GM12874 (cell line): ENCODE results near the gene TMEM190.

Source experiments
- TF ChIP-seq, protein P1 (sequence below): IDR thresholded peaks from 2 replicates; pipeline ENCODE4 v1.5.1; 2011; ENCODE audit warnings: low read depth, mild to moderate bottlenecking, control low read depth, low read length, moderate library complexity; ENCODE audit not compliant: insufficient read depth

TMEM190 gene

DNA sequence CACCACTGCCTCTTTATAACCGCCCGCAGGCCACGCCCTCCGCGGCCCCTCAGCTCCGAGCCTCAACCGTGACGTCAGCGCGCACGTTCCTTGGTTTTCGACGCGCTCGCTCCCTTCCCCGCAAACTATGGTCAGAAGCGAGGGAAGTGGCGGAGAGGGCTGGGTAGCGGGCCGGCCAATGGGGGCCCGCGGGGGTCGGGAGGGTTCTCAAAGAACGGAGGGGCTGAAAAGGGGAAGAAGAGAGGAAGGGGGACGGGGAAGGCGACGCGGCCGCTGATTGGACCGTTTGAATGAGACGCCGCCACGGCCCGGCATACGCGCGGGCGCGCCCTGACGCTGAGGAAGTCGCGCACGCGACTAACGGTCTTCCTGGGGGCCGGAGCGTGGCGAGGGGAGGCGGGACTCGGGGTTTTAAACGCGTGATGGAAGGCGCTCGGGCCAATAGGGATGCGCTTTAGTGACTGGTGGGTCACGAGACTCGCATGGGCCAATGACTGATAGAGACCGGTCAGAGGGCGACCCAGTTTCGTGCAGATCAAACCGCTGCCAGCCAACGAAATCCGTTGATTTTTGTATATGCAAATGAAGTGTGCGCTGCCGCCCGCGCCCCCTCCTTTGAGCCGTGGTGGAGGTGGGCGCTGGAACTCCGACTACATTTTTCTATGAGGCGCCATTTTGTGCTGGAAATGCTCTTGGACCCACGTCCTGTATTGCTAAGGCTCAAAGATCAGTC, 31.3 kb downstream of the TMEM190 start:
- TF ChIP-seq, protein P1, sequence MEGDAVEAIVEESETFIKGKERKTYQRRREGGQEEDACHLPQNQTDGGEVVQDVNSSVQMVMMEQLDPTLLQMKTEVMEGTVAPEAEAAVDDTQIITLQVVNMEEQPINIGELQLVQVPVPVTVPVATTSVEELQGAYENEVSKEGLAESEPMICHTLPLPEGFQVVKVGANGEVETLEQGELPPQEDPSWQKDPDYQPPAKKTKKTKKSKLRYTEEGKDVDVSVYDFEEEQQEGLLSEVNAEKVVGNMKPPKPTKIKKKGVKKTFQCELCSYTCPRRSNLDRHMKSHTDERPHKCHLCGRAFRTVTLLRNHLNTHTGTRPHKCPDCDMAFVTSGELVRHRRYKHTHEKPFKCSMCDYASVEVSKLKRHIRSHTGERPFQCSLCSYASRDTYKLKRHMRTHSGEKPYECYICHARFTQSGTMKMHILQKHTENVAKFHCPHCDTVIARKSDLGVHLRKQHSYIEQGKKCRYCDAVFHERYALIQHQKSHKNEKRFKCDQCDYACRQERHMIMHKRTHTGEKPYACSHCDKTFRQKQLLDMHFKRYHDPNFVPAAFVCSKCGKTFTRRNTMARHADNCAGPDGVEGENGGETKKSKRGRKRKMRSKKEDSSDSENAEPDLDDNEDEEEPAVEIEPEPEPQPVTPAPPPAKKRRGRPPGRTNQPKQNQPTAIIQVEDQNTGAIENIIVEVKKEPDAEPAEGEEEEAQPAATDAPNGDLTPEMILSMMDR, result no peak

DNA sequence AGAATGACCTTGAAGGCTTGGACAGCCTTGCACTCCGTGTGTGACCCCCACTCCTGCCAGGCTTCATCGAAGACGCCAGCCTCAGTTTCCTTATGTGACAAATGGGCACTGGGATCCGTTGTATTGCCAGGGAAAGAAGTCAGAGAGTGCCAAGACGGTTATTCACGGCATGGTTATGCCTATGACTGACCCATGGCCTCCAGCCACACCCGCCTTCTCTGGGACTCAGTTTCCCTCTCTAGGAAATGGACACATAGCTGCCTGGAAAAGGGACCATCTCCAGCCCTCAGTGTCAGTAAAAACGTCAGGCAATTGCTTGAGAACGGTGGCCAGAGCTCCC, 31.9 kb downstream of the TMEM190 start:
- TF ChIP-seq, protein P1, result no peak

DNA sequence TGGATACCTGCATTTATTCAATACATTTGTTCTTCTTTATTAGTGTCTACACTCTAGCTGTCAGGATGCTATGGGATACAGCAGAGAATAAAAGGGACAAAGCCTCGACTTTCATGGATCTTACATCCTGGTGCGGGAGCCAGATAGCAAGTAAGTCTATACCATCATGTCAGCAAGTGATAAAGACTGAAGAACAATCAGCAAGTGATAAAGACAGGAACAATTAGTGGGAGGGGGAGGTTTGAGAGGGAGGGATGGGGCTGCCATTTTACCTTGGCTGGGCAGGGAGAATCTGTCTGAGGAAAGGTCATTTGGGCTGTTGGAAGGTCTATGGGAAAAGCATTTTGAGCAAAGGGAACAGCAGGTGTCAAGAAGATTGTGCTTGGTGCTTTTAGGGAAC, 33.5 kb downstream of the TMEM190 start:
- TF ChIP-seq, protein P1, result no peak

DNA sequence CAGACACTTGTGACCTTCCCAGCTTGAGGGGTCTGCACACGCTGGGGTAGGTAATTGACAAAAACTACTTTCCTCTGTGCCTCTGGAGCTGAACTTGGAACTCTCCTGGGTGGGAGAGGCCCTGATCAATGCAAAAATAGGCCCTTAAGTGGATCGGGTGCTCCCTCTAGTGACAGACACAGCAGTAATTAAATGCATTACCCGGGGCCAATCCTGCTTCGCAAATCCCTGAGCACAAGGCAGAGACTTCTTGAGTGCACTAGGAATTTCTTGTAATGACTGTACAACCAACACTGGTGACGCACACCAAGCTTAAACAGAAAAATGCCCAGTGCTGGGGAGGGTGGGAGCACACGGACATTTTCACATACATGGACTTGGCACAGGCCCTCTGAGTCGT, 41.6 kb downstream of the TMEM190 start:
- TF ChIP-seq, protein P1, result peak; percentile 68

DNA sequence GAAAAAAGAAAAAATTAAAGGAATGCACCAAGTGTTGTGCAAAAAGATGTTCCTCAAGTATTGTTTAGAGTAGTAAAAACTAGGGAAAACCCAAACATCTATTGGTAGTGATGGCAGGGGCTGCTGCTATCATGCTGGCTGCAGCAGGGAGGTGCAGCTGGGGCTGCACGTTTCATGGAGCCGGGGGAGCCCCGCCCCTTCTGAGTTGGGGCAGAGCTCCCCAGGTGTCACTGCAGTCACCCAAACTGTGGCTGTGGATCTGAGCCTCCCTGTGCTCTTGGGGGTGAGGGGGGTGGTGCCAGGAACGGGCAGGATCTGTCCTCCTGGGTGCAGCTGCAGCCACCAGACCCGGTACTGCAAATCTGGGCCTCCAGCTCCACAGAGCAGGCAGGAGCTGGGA, 42.5 kb downstream of the TMEM190 start:
- TF ChIP-seq, protein P1, result no peak

DNA sequence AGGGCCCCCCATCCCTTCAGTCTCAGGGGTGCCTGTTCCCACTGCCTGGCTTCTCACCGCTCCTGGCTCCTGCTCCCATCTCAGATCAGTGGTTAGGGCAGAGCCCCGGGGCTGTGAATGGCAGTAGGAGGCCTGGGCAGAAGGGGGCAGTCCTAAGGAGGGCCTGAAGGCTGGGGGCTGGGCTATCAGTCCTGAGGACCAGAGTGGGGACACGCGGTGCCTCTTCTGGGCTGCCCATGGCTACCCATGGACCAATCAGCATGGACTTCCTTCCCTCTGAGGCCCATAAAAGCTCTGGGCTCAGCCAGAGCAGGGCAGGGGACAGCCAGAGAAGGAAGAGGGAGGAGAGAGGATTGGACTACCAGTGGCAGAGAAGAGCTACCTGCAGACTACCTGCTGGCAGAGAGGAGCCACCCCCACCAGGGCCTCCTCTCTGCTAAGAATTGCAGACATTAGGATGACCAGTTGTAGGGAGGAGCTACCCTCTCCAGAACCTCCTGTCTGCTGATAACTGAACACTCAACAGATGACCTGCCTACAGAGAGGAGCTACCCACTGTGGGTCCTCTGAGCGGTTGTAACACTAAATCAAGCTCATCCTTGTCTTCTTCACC, 43.1 kb downstream of the TMEM190 start:
- TF ChIP-seq, protein P1, result no peak

DNA sequence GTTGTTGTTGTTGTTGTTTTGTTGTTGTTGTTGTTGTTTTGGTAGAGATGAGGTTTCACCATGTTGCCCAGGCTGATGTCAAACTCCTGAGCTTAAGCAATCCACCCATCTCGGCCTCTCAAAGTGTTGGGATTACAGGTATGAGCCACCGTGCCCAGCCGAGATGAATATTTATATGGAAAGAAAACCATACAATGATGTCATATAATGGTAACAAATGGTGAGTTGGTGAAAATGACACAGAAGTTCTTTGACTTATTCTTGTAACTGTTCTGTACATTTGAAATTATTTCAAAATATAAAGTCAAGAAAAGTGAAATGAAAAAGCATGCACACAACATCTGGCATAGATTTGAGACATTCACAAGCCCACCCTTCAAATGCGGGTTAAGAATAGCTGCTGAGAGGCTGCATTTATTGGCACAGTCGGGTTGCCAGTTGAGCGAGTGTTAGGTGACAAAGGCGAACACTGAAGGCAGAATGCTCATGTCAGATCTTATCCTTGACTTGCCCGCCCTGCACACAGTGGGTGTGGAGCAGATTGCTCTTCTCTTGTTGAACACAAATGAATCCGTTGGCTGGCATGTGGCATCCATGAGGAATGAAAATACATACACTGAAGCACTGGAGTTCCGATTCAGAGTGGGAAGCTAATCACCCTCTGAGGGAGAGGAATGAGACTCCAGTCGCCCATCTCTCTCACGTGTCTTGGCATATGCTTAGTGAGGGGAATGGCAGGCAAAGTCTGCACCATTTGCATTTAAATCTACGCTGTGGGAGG, 46.8 kb downstream of the TMEM190 start:
- TF ChIP-seq, protein P1, result no peak
